ENCODE data around the gene EPS15.

- TF ChIP-seq CTCF (IDR thresholded peaks at IDR 0.05; ENCODE audit: low read length): no peak
- no peak for TF ChIP-seq EZH2 (IDR thresholded peaks at IDR 0.05; ENCODE audit: borderline replicate concordance, low read length)
These were observed 55.5 kb downstream of the EPS15 start for GRCh38 chr1:51463561-51463960.
